ENCODE data around the gene RYK.

The RYK gene

GRCh38 chr3:134197681-134198261 lies 52.9 kb downstream of the RYK start:
- Histone ChIP-seq H3K36me3 (ENCODE audit: control insufficient read depth, insufficient read depth, low read length) (no peaks in the 10 kb centered on the region), H3K27me3 (replicated peaks; ENCODE audit: control insufficient read depth, insufficient read depth, low read length) (no peaks in the 10 kb centered on the region), H3K4me3 (replicated peaks; ENCODE audit: low read depth, low read length) (no peak overlapping the region)
- peak; percentile 32 for DNase-seq (ENCODE audit: extremely low read depth, insufficient read length)
- peak; percentile 79 for TF ChIP-seq CTCF (IDR thresholded peaks at IDR 0.05; ENCODE audit: insufficient read depth, low read length, poor library complexity, severe bottlenecking)

- no peaks in the 10 kb centered on the region for H3K27me3 ChIP-seq (replicated peaks; ENCODE audit: control insufficient read depth, insufficient read depth, low read length)
- no peak for TF ChIP-seq CTCF (IDR thresholded peaks at IDR 0.05; ENCODE audit: insufficient read depth, low read length, poor library complexity, severe bottlenecking)
- no peak for DNase-seq (ENCODE audit: extremely low read depth, insufficient read length)
- no peak overlapping the region for H3K4me3 ChIP-seq (replicated peaks; ENCODE audit: low read depth, low read length)
- no peaks in the 10 kb centered on the region for H3K36me3 ChIP-seq (ENCODE audit: control insufficient read depth, insufficient read depth, low read length)
Measured at GRCh38 chr3:134194247-134194646, 56.4 kb downstream of the RYK start.

GRCh38 chr3:134190250-134190649 lies 60.4 kb downstream of the RYK start:
- Histone ChIP-seq H3K36me3 (ENCODE audit: control insufficient read depth, insufficient read depth, low read length) (no peaks in the 10 kb centered on the region), H3K4me3 (replicated peaks; ENCODE audit: low read depth, low read length) (no peak overlapping the region), H3K27me3 (replicated peaks; ENCODE audit: control insufficient read depth, insufficient read depth, low read length) (no peaks in the 10 kb centered on the region)
- DNase-seq (ENCODE audit: extremely low read depth, insufficient read length) = no peak
- no peak for TF ChIP-seq CTCF (IDR thresholded peaks at IDR 0.05; ENCODE audit: insufficient read depth, low read length, poor library complexity, severe bottlenecking)

GRCh38 chr3:134189849-134190248 lies 60.8 kb downstream of the RYK start:
- no peak for DNase-seq (ENCODE audit: extremely low read depth, insufficient read length)
- no peak for TF ChIP-seq CTCF (IDR thresholded peaks at IDR 0.05; ENCODE audit: insufficient read depth, low read length, poor library complexity, severe bottlenecking)
- no peak overlapping the region for H3K4me3 ChIP-seq (replicated peaks; ENCODE audit: low read depth, low read length)
- H3K36me3 ChIP-seq (ENCODE audit: control insufficient read depth, insufficient read depth, low read length) = no peaks in the 10 kb centered on the region
- H3K27me3 ChIP-seq (replicated peaks; ENCODE audit: control insufficient read depth, insufficient read depth, low read length) = no peaks in the 10 kb centered on the region

- no peak for TF ChIP-seq CTCF (IDR thresholded peaks at IDR 0.05; ENCODE audit: insufficient read depth, low read length, poor library complexity, severe bottlenecking)
- Histone ChIP-seq H3K36me3 (ENCODE audit: control insufficient read depth, insufficient read depth, low read length) (no peaks in the 10 kb centered on the region), H3K27me3 (replicated peaks; ENCODE audit: control insufficient read depth, insufficient read depth, low read length) (no peaks in the 10 kb centered on the region), H3K4me3 (replicated peaks; ENCODE audit: low read depth, low read length) (no peak overlapping the region)
- no peak for DNase-seq (ENCODE audit: extremely low read depth, insufficient read length)
Measured at GRCh38 chr3:134186391-134186790, 64.3 kb downstream of the RYK start.

GRCh38 chr3:134180761-134181160 lies 69.9 kb downstream of the RYK start:
- Histone ChIP-seq H3K36me3 (ENCODE audit: control insufficient read depth, insufficient read depth, low read length) (no peaks in the 10 kb centered on the region; the same call in 1 of the 2 replicates), H3K4me3 (replicated peaks; ENCODE audit: low read depth, low read length) (no peak overlapping the region), H3K27me3 (replicated peaks; ENCODE audit: control insufficient read depth, insufficient read depth, low read length) (no peaks in the 10 kb centered on the region)
- TF ChIP-seq CTCF (IDR thresholded peaks at IDR 0.05; ENCODE audit: insufficient read depth, low read length, poor library complexity, severe bottlenecking) = no peak
- no peak for DNase-seq (ENCODE audit: extremely low read depth, insufficient read length)

Measured in GM06990 (cell line).